WI38 (cell line): ENCODE data around the gene HOXA13.

Source experiments
- H3K4me3 ChIP-seq: 2 replicates; pipeline ENCODE4 v1.5.1; 2011; ENCODE audit warnings: low read depth, mild to moderate bottlenecking, control low read depth, low read length
- CTCF ChIP-seq: IDR thresholded peaks from 2 replicates; pipeline ENCODE4 v1.5.1; 2012; ENCODE audit warnings: low read depth, mild to moderate bottlenecking, control low read depth, low read length

HOXA13 gene

GRCh38 chr7:27159266-27160144, 40.4 kb downstream of the HOXA13 start:
- TF ChIP-seq CTCF, result no peak
- H3K4me3 ChIP-seq, result no peak overlapping the region

- no peak overlapping the region for H3K4me3 ChIP-seq
- no peak for TF ChIP-seq CTCF
Measured at GRCh38 chr7:27158436-27159265, 41.2 kb downstream of the HOXA13 start.

- TF ChIP-seq CTCF, result no peak
- no peak overlapping the region for H3K4me3 ChIP-seq
Measured at GRCh38 chr7:27157702-27158431, 42.0 kb downstream of the HOXA13 start.

- no peak for TF ChIP-seq CTCF
- no peak overlapping the region; the same call in 1 of the 2 replicates for H3K4me3 ChIP-seq
Measured at GRCh38 chr7:27156916-27157701, 42.8 kb downstream of the HOXA13 start.

GRCh38 chr7:27156508-27156898, 43.4 kb downstream of the HOXA13 start, which contains the start of gene HOXA7:
TSS of gene HOXA7 (minus strand) at chr7:27156675. CDS start at chr7:27156545, 130 bp downstream.
- peak within 1 kb of the TSS; percentile 50 for H3K4me3 ChIP-seq

More at GRCh38 chr7:27156508-27156898, 43.4 kb downstream of the HOXA13 start, which contains the start of gene HOXA7:
- no peak for TF ChIP-seq CTCF
